Cerebellar cortex (tissue), 1 donor: Measurements from ENCODE around the gene ADAM30.
A peak's percentile ranks its signal among the peaks of the same experiment; 100 is the strongest.
"Not testable (repeated sequence)": the region's sequence is repeated elsewhere in the genome, so short reads cannot be mapped to it uniquely, and the experiment has no call there.

Source experiments
- DNase-seq: peaks from one replicate; pipeline ENCODE4 v3.0.0-alpha.2; 2015; ENCODE audit warnings: low spot score

ADAM30 gene

DNA sequence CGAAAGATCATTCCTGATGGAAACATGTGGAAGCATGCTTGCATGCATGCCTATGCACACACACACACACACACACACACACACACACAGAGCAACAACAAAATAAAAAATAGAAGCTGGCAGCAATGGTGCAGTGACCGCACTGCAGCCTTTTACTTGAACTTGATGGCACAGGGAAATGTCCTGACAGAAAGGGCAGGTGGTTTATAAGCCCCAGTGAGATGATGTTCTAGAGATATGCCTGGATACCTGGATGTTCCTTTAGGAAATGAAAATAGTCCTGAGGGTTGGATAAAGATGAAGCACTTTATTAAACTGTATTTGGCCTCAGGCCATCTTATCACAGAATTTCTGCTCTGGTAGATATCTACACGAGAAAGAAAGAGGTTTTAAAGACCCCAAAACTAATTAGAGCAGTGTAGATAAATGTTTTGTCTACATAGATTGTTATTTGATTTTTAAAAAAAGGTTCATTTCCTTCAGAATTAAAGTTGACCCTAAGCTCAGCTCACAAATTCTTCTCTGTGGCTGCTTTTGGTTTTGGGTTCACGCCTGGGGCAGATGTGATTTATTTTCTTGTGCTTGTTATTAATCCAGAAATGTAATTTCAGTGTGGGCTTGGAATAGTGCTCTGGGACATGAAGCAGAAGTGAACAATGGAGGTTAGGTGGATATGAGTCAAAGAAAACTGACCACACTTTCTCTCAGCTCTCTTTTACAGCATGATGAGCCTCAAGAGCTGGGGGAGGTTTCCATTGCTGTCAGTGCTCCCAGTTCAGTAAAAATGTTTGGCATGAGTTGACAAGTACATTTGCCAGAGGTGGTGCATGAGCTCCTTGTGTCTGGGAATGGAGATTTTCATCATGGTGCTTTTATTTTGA is 22.9 kb downstream of the ADAM30 start:
- no peak for DNase-seq

DNA sequence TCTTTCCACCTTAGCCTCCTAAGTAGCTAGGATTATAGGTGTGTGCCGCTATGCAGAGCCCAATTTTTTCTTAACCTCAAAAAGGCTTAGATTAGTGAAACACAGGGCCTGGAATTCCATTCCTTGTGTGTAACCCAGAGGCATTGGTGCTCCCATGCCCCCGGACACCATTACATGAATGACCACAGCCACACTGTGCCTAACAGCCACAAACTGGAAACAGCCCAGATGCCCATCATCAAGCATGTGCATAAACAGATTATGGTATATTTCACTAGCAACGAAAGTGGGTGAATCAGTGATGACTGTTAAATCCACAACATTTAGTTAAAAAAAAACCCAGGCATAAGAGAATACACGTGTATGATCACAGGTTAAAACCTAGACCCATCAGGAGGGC is 24.4 kb downstream of the ADAM30 start:
- no peak for DNase-seq

DNA sequence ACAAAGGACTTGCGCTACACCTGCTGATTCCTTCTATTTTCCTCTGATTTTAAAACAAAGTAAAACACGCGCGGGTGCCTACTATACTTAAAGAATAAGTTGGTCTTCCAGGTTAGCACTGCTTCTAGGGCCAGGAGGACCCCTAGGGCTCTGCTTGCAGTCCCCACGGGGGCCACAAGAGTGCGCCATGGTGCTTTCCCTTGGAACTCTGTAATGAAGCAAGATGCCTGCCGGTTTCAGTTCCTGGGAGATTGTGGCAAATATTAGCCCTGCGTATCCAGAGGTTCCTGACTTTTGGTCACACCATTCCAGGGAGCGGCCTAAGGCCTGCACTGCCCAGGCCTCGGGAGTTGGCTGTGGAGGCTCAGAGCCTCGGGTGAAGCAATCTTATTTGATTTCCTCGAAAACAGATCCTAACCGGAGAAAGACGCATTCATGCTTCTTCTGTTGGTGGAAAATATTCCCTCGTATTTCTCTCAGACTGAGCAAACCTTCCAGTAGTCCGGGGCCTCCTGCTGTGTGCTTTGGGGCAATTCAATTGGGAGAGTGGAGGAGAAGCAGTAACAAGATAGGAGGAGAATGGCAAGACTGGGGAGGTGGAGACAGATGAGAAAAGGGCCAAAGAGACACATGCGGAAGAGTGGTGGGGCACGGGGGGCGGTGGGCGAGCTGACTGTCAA is 25.3 kb downstream of the ADAM30 start:
- peak; percentile 59 for DNase-seq

DNA sequence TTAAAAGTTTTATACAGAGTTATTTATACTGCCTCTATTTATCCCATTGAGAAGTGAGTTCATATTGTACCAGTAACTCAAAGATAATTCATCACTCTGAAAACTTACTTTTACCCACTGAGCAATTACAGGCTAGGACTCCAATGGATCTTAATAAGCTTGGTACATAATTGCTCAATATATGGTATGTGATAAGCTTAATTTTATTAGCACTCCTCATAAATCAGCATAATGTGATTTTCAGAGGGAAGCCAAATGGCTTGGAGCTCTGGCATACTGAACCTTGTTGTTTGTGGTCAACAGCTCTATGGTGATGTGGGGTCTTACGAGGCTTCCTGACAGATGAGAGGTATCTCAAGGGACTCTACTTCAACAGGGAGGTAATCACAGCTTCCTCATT is 26.3 kb downstream of the ADAM30 start:
- no peak for DNase-seq

DNA sequence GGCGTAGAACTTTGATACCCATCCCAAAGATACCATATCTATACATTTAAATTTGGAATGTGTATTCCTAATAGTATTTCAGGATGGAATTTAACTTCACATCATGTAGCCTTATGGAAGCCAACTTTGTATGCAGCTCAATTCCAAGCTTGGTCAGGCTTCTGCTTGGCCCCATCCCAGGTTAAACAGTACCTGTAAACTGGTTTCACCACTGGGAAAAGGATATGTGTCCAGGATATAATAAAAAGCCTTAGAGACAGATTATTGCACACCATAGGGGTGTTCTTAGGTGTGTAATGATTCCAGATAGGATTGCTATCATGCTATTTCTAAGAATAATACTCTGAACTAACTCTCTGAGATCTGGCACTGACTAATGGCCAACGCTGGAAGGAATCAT is 28.1 kb downstream of the ADAM30 start:
- no peak for DNase-seq

DNA sequence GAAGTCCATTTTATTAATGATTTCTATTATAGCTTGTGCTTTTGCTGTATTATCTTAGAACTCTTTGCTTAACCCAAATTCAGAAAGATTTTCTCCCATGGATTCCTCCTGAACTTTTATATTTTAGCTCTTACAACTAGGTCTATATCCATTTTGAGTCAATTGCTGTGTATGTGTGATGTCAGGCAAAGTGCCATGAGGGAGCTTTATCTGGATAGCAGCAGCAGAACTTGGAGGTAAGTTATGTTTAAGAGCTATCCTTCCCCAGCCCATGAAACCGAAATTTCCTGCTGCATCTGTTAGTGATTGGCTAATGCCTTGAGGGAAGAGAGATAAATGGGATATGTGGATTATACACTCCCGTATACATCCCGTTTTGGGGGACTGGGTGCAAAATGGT is 29.9 kb downstream of the ADAM30 start:
- no peak for DNase-seq

DNA sequence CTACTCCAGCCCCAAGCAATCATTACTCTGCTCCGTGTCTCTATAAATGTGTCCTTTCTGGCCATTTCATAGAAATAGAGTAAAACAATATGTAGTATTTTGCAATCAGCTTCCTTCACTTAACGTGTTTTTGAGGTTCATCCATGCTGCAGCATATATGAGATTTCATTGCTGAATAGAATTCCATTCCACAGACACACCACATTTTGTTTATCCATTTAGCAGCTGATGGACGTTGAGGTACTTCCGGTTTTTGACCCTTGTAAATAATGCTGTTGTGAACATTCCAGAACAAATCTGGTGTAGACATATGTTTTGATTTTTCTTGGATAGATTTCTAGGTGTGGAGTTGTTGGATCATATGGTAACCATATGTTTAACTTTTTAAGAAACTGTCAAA is 30.7 kb downstream of the ADAM30 start:
- no peak for DNase-seq

DNA sequence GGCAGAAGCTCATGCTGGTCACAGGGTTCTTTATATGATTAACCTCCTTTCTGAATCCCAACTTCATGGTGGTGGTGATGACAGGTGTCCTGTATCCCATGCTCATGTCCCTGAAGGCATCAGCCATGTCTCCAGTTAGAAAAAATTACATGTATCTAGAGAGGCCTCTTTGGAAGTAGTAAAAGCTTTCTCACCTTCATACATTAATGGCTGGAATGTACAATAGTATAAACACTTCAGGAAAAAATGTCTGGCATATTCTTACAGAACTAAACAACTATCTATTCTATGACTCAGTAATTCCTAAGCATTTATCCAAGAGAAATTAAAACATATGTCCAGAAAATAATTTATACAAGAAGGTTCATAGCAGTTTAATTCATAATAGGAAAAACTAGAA is 34.0 kb downstream of the ADAM30 start:
- no peak for DNase-seq

DNA sequence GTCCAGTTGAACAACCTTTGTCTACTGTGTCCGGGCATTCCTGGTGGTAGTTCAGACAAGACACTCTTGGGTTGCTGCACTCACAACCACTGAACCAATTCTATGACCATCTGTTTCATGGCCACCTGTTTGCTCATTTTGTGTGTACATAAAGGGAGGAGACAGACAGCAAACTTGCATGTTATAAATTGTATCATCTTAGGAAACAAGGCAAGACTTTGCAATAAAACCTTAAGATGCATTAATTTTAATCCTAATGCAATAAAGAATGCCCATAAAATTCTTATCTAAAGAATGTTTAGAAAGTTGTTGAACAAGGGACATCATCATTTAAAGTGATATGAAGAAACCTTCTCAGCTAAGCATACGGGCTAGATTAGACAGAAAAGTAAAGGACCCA is 34.8 kb downstream of the ADAM30 start:
- no peak for DNase-seq

DNA sequence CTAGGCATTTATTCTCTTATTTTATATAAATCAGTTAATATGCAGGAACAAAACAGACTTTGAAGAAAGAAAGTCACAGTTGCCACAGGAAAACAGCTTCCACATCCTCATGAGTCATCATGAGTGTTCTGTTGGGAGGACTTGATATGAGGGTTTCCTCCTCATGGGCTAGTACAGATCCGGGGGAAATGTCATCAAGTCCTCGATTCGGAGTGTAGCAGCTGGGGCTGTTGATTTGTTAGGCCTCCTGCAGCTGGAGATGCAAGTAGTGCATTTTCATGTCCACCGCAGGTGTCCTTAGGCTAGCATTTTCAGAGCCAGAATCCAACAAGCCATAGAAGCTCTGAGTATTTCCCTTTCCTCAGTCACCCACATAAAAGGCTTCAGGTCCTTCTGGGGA is 36.7 kb downstream of the ADAM30 start:
- no peak for DNase-seq

DNA sequence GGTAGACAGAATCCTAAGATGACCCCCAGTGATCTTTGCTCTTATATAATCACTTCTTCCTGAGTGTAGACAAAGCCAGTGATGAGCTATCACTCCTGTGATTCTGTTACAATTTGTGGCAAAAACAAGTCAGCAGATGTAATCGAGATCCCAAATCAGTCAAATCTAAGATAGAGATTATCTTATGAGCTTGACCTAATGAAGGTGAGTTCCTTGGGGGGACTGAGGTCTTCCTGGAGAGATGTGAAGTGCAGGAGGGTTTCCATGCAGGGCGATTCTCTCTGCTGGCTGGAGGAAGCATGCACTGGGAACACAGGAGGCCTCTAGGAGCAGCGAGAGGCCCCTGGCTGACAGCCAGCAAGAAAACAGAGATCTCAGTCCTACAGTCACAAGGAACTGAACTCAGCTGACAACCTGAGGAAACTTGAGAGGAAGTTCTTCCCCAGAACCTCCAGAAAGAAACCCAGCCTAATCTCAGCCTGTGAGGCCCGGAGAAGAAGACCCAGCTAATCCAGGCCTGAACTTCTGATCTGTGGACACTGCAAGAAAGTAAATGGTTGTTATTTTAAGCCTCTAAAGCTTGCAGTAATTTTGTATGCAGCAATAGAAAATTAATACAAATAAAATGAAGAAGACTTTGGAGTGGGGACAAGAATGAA is 37.6 kb downstream of the ADAM30 start:
- DNase-seq: not testable (repeated sequence)

DNA sequence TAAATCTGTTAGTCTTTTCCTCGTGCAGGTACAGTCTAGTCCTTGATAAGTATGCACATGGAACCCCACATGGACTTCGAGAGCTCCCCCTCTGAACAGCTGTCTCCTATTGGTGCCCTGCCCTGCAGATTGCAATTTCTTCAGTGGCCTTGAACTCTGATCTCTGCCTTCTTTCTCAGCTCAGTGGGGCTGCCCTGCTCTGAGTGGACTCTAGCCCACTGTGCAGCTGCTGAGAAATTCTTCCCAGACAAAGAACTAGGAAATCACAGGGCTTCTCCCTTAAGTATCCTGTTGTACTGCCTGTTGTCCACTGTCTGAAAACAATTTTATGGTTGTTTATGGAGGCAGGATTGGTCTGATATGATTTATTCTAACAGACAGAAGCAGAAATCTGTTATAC is 38.2 kb downstream of the ADAM30 start:
- DNase-seq: no peak

DNA sequence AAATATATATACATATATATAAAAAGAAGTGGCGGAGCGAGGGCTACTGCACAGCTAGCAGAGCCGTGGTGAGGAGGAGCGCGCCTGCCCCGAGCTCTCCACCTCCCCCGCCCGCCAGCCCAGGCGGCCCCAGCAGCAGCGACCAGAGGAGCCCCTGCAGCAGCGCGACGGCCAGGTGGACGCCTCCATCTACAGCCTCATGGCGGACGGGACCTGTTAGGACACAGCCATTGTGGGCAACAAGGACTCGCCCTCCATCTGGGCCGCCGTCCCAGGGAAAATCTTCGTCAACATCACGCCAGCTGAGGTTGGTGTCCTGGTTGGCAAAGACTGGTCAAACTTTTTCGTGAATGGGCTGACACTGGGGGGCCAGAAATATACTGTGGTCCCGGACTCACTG is 43.2 kb downstream of the ADAM30 start:
- DNase-seq: no peak

DNA sequence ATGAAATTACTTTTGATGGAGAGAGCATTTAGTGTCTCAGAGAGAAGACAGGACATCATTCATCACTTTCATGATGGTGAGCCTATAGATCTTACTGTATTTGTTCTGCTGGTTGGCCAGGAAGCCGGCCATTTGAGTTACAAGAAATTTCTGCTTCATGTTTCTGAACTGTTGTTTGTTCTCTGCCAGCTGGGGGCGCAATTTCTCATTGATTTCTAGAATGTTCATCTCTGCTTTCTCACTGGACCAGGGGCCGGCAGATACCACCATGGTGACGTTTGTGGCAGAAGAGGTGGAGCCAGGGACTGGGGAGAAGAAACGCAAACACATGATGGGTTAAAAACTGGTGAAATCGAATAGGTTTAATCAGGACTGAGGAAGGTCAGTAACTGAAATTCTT is 52.1 kb downstream of the ADAM30 start:
- DNase-seq: peak; percentile 4
